Measurements from ENCODE around the gene PXDN.
"Not testable (repeated sequence)": the region's sequence is repeated elsewhere in the genome, so short reads cannot be mapped to it uniquely, and the experiment has no call there.

GRCh38 chr2:1679065-1679464, 65.2 kb downstream of the PXDN start:
- TF ChIP-seq EZH2 (optimal IDR thresholded peaks at IDR 0.05; ENCODE audit: low read depth, low read length); CTCF (IDR thresholded peaks at IDR 0.05; ENCODE audit: low read length); EZH2phosphoT487 (IDR thresholded peaks at IDR 0.05; ENCODE audit: low read length): not testable (repeated sequence)

Data from MM.1S (cell line).